Measurements from ENCODE around the gene TSEN2.

- no peak for TF ChIP-seq POLR2A (IDR thresholded peaks at IDR 0.05)
- no peak for TF ChIP-seq CTCF (IDR thresholded peaks at IDR 0.05)
- TF ChIP-seq EP300 (IDR thresholded peaks at IDR 0.05) = no peak
- no peak for TF ChIP-seq POLR2AphosphoS5 (IDR thresholded peaks at IDR 0.05)
Measured at GRCh38 chr3:12478326-12478725, 6.0 kb upstream of the TSEN2 start.
